HG03571 (cell line): ENCODE measurements around the gene ASGR1.

Experiments
- ATAC-seq: cut with Tn5 transposase; IDR thresholded peaks from one replicate; pipeline ENCODE4 v1.9.1; 2021; ENCODE audit not compliant: unreplicated experiment

The ASGR1 gene

DNA sequence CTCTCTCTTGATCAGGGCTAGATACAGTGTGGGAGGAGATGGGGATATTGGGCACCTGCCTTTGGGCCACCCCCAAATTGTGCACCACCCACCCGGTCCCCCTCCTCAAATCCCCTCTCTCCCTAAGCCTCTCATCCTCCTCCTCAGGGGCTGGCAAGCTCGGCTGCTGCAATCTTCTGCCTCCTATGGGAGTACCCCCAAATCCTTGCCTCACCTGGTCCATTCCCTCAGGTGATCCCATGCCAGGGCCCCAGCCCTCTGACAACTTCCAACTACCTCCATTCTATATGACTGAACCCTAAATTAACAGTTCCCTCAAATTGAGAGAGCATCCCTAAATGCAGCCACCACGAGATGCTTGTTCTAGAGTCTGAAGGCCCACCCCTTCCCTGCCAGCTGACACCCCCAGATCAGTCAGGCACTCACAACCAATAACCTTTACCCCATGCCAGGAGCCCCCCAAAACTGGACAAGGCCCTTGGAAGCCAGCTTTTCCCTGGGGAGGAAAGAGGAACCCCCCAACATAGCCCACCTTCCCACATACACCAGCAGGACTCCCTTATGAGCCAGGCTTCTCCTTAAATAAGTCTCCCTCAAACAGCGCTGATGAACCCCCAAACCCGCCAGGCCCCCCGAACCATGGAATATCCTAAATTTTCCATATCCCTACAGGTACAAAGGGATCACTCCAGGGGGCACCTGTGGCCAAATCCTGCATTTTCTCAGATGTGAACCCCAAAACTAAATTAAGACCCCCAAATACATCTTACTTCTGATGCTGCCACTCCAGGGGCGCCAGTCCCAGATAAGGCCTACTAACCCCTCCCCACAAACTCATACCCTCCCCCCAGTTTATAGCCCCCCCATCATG lies 37.3 kb upstream of the ASGR1 start:
- ATAC-seq: no peak

- no peak for ATAC-seq
Observed at GRCh38 chr17:7215652-7216180, 36.5 kb upstream of the ASGR1 start.

DNA sequence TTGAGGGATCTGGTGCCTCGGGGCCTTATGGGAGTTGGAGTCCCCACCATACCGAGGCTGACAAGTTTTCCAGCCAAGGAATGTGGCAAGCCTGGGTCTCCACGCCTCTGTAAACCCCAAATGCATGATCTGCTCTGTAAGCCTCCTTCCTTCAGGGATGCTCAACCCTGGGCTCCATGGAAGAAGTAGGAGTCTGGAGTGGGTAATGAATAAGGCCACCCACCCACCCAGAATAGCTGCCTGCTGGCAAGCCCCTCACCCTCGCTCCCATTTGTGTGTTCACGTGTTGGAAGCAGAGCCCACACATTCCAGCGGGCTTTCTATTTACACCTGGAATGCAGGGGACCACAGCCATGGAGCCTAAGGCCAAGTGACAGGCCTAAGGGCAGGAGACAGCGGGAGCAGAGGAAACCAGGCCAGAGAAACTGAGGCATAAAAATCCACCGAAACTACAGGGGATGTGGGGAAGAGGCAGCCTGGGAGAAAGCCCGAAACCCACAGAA lies 36.0 kb upstream of the ASGR1 start:
- no peak for ATAC-seq

DNA sequence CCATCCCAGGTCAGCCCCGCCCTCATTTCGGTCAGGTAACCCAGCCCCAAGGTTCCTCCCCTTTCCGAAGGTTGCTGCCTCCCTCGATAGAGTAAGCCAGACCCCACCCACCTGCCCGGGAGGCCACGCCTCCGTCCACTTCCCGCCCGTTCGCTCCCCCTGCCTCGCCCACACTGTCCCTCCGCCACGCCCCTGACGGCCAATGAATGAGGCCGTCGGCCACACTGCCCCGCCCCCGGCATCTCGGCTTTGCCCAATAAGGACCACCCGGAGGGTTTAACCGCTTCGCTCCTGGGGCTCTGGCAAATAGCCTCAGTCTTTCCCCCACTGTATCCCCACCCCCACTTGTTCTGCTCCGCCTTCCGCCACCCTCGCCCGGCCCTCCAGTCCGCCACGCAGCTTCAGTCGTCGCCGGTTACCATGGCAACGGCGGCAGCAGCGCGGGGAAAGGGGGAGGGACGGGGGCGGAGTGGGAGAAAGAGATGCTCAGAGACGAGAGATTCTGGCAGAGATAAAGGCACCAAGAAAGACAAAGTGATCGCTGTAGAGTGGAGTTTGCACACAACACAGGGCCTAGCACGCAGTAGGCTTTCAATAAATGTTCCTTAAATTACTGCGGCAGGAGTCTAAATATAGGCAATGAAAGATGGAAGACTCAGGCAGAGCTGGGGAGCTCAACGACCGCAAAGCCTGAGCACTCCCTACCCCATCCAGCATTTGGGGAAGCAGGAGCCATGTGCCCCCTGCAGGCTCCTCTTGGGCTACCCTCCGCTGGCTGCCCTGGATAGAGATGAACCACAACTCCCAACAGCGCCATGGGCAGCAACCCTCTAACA lies 35.3 kb upstream of the ASGR1 start:
- peak; percentile 70 for ATAC-seq

DNA sequence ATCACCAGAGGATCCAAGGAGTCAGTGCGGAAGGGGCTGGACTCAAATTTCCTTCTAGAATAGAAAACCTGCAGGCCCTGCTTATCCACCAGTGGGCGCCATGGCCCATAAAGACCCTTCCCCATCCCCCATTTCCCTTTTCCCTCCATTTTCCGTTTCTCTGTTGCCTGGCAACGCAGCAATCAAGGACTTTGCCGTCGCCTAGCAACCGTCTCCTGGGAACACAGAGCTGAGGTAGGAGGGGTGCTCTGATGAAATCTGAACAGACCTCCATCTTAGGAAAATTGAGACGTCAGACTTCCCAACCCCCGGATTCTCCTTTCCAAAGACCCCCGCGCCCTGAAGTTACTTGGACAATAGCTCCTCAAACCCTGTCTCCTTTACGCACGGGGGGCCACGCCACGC lies 34.7 kb upstream of the ASGR1 start:
- no peak for ATAC-seq

- no peak for ATAC-seq
Observed at GRCh38 chr17:7211491-7212273, 32.5 kb upstream of the ASGR1 start.

GRCh38 chr17:7208754-7209460 lies 29.7 kb upstream of the ASGR1 start:
- no peak for ATAC-seq

DNA sequence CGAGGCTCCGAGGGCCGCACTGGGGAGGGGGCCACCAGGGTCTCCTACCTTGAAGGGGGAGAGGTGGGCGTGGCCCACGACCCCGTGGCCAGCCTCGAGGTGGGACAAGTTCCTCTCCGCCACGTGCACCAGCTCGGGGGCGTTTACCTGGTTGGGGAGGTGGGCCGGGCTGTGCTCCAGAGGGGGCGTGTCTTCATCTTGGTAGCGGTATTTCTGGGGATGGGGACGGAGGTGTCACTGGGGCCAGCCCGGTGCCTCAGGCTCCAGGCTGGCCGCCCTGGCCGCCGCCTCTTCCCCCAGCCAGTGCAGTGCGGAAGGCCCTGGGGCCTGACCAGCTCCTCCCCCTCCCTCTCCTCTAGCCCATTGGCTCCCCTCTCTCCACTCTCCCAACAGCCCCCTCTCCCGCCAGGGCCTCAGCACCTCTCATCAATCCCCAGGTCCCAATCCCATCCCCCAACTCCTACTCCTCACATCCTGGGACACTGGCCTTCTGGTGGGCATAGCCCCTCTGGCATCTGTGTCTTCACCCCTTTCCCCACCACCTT lies 28.9 kb upstream of the ASGR1 start:
- ATAC-seq: no peak

GRCh38 chr17:7207120-7208001 lies 28.2 kb upstream of the ASGR1 start:
- no peak for ATAC-seq

DNA sequence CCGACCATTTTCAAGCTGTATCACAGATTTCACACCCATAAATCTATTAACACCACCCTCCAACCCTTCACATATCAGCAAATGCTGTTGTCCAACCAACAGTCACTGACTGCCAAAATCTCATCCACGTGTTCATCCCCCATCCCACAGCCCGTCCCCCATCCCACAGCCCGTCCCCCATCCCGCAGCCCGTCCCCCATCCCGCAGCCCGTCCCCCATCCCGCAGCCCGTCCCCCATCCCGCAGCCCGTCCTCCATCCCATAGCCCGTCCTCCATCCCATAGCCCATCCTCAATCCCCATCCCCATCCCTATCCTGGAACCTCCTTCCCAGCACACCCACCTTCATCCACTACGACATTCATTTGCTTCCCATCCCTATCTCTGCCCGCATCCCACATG lies 26.4 kb upstream of the ASGR1 start:
- ATAC-seq: no peak

DNA sequence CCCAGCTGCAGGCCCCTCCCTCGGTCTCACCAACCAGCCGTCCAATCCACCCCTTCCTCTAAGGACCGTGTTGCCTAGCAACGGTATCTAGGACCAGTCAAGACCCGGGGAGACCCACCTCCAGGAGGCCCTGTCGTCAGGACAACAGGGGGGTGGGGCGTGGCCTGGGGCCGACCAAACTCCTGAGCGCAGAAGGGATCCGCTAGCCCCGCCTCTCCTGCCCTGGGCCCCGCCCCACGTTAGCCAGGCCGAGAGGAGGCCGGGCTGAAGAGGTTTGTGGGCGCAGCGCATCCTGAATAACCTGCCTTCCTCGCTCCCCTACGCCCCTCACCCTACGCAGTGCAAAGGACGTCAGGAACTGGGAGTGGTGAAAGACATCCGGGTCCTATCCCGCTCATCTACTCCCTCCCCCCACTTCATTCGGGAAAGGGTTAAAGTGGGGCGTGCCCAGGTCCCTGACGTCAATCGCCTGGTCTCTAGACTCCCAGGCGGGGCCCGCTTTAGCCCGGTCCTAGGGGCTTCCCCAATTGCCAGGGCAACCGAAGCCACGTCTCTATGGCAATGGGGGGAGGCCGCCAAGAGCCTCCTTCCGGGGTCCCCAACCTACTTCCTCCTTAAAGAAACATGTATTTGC lies 25.8 kb upstream of the ASGR1 start:
- ATAC-seq: peak; percentile 82

DNA sequence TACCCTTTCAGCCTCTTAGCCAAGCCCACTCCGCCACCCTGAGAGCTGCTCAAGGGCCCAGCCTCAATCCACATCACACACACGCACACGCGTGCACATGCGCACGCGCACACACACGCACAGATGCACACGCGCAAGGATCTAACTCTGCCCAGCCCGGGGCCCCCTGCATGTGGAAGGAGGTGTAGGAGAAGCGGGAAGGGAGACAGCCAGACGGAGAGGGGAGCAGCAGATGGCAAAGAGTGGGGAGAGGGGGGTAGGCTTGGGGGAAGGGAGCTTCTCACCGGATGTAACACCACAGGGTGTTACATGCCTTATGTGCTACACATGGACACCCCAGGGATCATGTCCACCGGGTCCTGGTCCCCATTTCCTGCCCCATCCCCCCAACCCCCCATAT lies 25.2 kb upstream of the ASGR1 start:
- no peak for ATAC-seq

GRCh38 chr17:7203391-7203790 lies 24.2 kb upstream of the ASGR1 start:
- ATAC-seq: no peak

DNA sequence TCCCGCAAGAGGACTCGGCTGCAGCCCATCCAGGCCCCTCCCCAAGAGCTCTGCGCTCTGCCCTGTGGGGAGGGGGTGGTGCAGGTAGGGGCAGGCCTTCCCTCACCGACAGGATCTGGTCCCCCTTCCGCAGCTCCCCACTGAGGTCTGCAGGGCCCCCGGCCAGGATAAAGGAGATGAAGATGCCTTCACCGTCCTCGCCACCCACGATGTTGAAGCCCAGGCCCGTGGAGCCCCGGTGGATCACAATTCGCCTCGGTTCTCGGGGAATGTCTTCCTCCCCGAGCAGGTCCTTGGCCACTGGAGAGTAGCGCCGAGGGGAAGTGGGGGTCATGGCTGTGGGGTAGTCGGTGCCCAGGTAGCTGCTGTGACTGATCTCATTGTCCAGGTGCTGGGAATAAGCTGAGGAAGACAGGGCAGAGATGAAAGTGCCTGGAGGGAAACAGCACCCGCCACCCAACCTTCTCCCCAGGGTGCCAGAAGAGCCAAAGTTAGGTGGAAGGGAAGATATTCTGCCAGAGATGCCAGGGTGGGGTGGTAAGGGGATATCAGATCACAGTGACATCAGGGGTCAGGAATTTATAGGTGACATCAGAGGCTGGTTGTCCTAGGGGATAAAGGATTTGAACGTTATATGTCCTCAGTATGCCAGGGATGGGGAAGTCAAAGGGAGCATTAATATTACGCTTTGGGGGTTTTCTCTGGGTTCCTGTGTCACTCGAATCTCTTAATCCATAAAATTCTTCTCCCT lies 17.7 kb upstream of the ASGR1 start:
- ATAC-seq: no peak

DNA sequence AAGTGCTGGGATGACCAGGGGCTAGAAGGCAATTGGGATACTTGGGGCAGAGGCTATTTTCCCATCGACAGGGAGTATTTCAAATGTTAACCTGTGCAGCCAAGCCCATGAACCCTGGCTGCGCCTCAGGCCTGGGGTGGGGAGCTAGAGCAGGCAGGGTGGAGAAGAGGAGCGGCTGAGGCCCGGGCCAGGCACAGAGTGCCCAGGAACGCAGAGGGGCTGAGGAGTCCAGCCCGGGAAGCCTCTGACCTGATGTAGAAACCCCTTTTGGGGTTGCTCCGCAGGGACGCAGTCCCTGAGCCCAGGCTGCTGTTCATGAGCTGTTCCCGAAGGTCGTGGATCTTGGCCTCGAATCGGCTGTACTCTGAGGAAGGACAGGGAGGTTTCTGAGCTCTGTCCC lies 16.8 kb upstream of the ASGR1 start:
- ATAC-seq: no peak

DNA sequence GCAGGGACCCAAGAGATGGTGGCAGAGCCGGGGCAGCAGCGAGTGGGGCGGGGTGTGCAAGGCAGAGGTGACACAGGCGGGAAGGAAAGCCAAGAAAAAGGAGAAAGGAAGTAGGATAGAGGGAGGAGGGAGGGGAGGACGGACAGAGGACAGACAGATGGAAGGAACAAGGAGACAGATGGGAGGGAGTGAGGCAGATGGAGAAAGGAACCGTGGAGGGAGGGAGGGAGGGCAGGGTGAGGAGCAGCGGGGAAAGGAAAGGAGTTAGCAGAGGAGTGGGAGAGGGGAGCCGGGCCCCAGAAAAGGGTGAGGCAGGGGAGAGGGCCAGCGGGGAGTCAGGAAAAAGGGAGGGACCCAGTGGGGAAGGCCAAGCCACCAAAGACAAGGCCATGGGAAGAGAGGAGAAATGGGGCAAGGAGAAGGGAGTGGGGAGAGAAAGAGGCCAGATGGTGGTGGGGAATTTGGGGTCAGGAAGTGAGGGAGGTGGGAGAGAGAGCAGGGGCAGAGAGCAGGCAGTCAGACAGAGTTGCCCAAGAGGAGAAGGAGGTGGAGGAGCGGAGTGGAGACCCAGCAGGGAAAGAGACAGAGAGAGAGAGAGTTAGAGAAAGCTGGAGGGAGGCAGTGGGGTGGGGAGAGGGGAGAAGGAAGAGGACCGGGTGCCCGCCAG lies 13.2 kb upstream of the ASGR1 start:
- ATAC-seq: no peak

- no peak for ATAC-seq
Observed at GRCh38 chr17:7191571-7192270, 12.6 kb upstream of the ASGR1 start.
